Activated naive CD8-positive, alpha-beta T cell (primary cell): ENCODE measurements around the gene LIN7B.
A peak's percentile ranks its signal among the peaks of the same experiment; 100 is the strongest.
"Not testable (repeated sequence)": the region's sequence is repeated elsewhere in the genome, so short reads cannot be mapped to it uniquely, and the experiment has no call there.

Experiments
- H3K27ac Mint-ChIP-seq: one replicate; pipeline ENCODE4 v1.8.0; 2021; ENCODE audit warnings: mixed read lengths
- H3K27me3 Mint-ChIP-seq: one replicate; pipeline ENCODE4 v1.8.0; 2021; ENCODE audit warnings: mixed read lengths
- H3K36me3 Mint-ChIP-seq: one replicate; pipeline ENCODE4 v1.8.0; 2021; ENCODE audit warnings: mixed read lengths
- H3K4me1 Mint-ChIP-seq: one replicate; pipeline ENCODE4 v1.8.0; 2021; ENCODE audit warnings: low read depth, mixed read lengths
- H3K4me3 Mint-ChIP-seq: one replicate; pipeline ENCODE4 v1.8.0; 2021; ENCODE audit warnings: mild to moderate bottlenecking, mixed read lengths
- H3K9me3 Mint-ChIP-seq: one replicate; pipeline ENCODE4 v1.8.0; 2021; ENCODE audit warnings: low read depth, mixed read lengths

The LIN7B gene

GRCh38 chr19:49141352-49141751 is 27.2 kb downstream of the LIN7B start:
- H3K27ac Mint-ChIP-seq = no peak overlapping the region
- peaks cover 10% of the 10 kb centered on the region for H3K27me3 Mint-ChIP-seq
- no peaks in the 10 kb centered on the region for H3K36me3 Mint-ChIP-seq
- no peaks in the 10 kb centered on the region for H3K9me3 Mint-ChIP-seq
- H3K4me3 Mint-ChIP-seq = peak overlapping the region; percentile 18
- H3K4me1 Mint-ChIP-seq = peaks cover 18% of the 10 kb centered on the region

- Mint-ChIP-seq H3K27ac (no peak overlapping the region), H3K36me3 (no peaks in the 10 kb centered on the region), H3K4me3 (peak overlapping the region; percentile 77), H3K4me1 (peaks cover 18% of the 10 kb centered on the region), H3K9me3 (no peaks in the 10 kb centered on the region), H3K27me3 (peaks cover 15% of the 10 kb centered on the region)
Observed at GRCh38 chr19:49142866-49143335, 28.7 kb downstream of the LIN7B start.

GRCh38 chr19:49145573-49146407 is 31.6 kb downstream of the LIN7B start:
- H3K36me3 Mint-ChIP-seq = no peaks in the 10 kb centered on the region
- no peak overlapping the region for H3K27ac Mint-ChIP-seq
- no peaks in the 10 kb centered on the region for H3K9me3 Mint-ChIP-seq
- peaks cover 21% of the 10 kb centered on the region for H3K27me3 Mint-ChIP-seq
- peaks cover 28% of the 10 kb centered on the region for H3K4me1 Mint-ChIP-seq
- peak overlapping the region; percentile 68 for H3K4me3 Mint-ChIP-seq

GRCh38 chr19:49146408-49146770 is 32.2 kb downstream of the LIN7B start:
- Mint-ChIP-seq H3K4me1 (peaks cover 28% of the 10 kb centered on the region), H3K27me3 (peaks cover 22% of the 10 kb centered on the region)
- not testable (repeated sequence) for H3K4me3 Mint-ChIP-seq, H3K9me3 Mint-ChIP-seq, H3K27ac Mint-ChIP-seq, H3K36me3 Mint-ChIP-seq

GRCh38 chr19:49148044-49148682 is 34.0 kb downstream of the LIN7B start:
- peaks cover 27% of the 10 kb centered on the region for H3K27me3 Mint-ChIP-seq
- peak overlapping the region; percentile 73 for H3K4me3 Mint-ChIP-seq

GRCh38 chr19:49148784-49149651 is 34.8 kb downstream of the LIN7B start:
- H3K27ac Mint-ChIP-seq = no peak overlapping the region

More at GRCh38 chr19:49148044-49148682, 34.0 kb downstream of the LIN7B start:
- peaks cover 26% of the 10 kb centered on the region for H3K4me1 Mint-ChIP-seq
- H3K27ac Mint-ChIP-seq = peak overlapping the region; percentile 54
- H3K9me3 Mint-ChIP-seq = no peaks in the 10 kb centered on the region
- no peaks in the 10 kb centered on the region for H3K36me3 Mint-ChIP-seq

GRCh38 chr19:49149652-49150105 is 35.5 kb downstream of the LIN7B start:
- no peaks in the 10 kb centered on the region for H3K36me3 Mint-ChIP-seq
- H3K4me3 Mint-ChIP-seq = peak overlapping the region; percentile 69
- H3K4me1 Mint-ChIP-seq = peaks cover 26% of the 10 kb centered on the region
- no peak overlapping the region for H3K27ac Mint-ChIP-seq
- no peaks in the 10 kb centered on the region for H3K9me3 Mint-ChIP-seq
- H3K27me3 Mint-ChIP-seq = peaks cover 37% of the 10 kb centered on the region

More at GRCh38 chr19:49148784-49149651, 34.8 kb downstream of the LIN7B start:
- peak overlapping the region; percentile 73 for H3K4me3 Mint-ChIP-seq
- H3K9me3 Mint-ChIP-seq = no peaks in the 10 kb centered on the region
- no peaks in the 10 kb centered on the region for H3K36me3 Mint-ChIP-seq
- peaks cover 26% of the 10 kb centered on the region for H3K4me1 Mint-ChIP-seq
- peaks cover 31% of the 10 kb centered on the region for H3K27me3 Mint-ChIP-seq

- Mint-ChIP-seq H3K36me3 (no peaks in the 10 kb centered on the region), H3K4me1 (peaks cover 26% of the 10 kb centered on the region), H3K27me3 (peaks cover 37% of the 10 kb centered on the region), H3K4me3 (peak overlapping the region; percentile 69), H3K27ac (peak overlapping the region; percentile 54), H3K9me3 (no peaks in the 10 kb centered on the region)
Observed at GRCh38 chr19:49150106-49150943, 36.2 kb downstream of the LIN7B start.

- peaks cover 22% of the 10 kb centered on the region for H3K4me1 Mint-ChIP-seq
- peak overlapping the region; percentile 10 for H3K4me3 Mint-ChIP-seq
- no peaks in the 10 kb centered on the region for H3K36me3 Mint-ChIP-seq
- no peaks in the 10 kb centered on the region for H3K9me3 Mint-ChIP-seq
- H3K27me3 Mint-ChIP-seq = peaks cover 36% of the 10 kb centered on the region
- H3K27ac Mint-ChIP-seq = no peak overlapping the region
Observed at GRCh38 chr19:49150944-49151243, 36.7 kb downstream of the LIN7B start.

- peaks cover 22% of the 10 kb centered on the region for H3K4me1 Mint-ChIP-seq
- no peaks in the 10 kb centered on the region for H3K9me3 Mint-ChIP-seq
- peaks cover 38% of the 10 kb centered on the region for H3K27me3 Mint-ChIP-seq
- H3K27ac Mint-ChIP-seq = no peak overlapping the region
- no peaks in the 10 kb centered on the region for H3K36me3 Mint-ChIP-seq
- peak overlapping the region; percentile 62 for H3K4me3 Mint-ChIP-seq
Observed at GRCh38 chr19:49151267-49152118, 37.3 kb downstream of the LIN7B start.

GRCh38 chr19:49152119-49152550 is 38.0 kb downstream of the LIN7B start:
- Mint-ChIP-seq H3K36me3 (no peaks in the 10 kb centered on the region), H3K4me3 (peak overlapping the region; percentile 62), H3K4me1 (peaks cover 22% of the 10 kb centered on the region), H3K27ac (no peak overlapping the region), H3K9me3 (no peaks in the 10 kb centered on the region), H3K27me3 (peaks cover 34% of the 10 kb centered on the region)

GRCh38 chr19:49153167-49153809 is 39.1 kb downstream of the LIN7B start:
- Mint-ChIP-seq H3K36me3 (no peaks in the 10 kb centered on the region), H3K9me3 (no peaks in the 10 kb centered on the region), H3K4me1 (peaks cover 22% of the 10 kb centered on the region), H3K4me3 (no peak overlapping the region), H3K27ac (peak overlapping the region; percentile 64), H3K27me3 (peaks cover 28% of the 10 kb centered on the region)

GRCh38 chr19:49154279-49154678 is 40.1 kb downstream of the LIN7B start:
- H3K9me3 Mint-ChIP-seq = no peaks in the 10 kb centered on the region
- H3K27ac Mint-ChIP-seq = no peak overlapping the region
- H3K4me1 Mint-ChIP-seq = peaks cover 19% of the 10 kb centered on the region
- H3K27me3 Mint-ChIP-seq = peaks cover 30% of the 10 kb centered on the region
- H3K36me3 Mint-ChIP-seq = no peaks in the 10 kb centered on the region
- no peak overlapping the region for H3K4me3 Mint-ChIP-seq
